Measurements from ENCODE around the gene TNC. TPM values are rescaled to one million over a fixed set of nuclear protein-coding genes. Genes with fewer than 3 reads are reported as not detected.

Gene TNC
- total and polyA plus RNA-seq, 2 experiments from 2014 or later, result 165 to 319 TPM

DNA sequence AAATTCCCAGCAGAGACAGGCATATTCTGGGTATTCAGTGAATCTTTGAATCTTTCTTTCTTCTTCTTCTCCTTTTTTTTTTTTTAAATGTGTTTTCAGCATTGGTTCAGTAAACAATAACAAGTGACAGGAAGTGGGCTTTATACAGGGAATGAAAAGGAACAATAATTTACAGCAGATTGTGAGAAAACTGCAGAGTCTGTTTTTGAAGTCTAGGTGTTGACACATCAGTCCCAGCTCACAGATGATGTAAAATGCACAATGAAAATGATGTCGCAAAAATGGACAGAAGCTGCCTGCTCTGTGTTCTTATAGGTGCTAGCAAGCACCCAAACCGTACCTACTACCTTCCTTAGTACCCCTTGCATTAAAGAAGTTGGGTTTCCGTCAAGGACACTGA lies 38.8 kb downstream of the TNC start:
- H3K27me3 ChIP-seq (replicated peaks; ENCODE audit: insufficient read depth), result no peaks in the 10 kb centered on the region
- H3K27ac ChIP-seq, result no peak overlapping the region
- H2AFZ ChIP-seq, result no peak overlapping the region
- 66 to 73% methylated on average over 3 of the region's 3 CpGs for WGBS, 2 experiments (ENCODE audit: low coverage in 1 of 2, low lambda C conversion rate in 2 of 2, missing lambda C conversion rate in 2 of 2)
- peaks cover 81% of the 10 kb centered on the region for H3K36me3 ChIP-seq (ENCODE audit: low read depth)
- no peak overlapping the region for H3K9ac ChIP-seq
- H3K79me2 ChIP-seq (ENCODE audit: insufficient read depth), result no peaks in the 10 kb centered on the region
- TF ChIP-seq EZH2phosphoT487 (IDR thresholded peaks at IDR 0.05; ENCODE audit: insufficient read depth, low read depth) (no peak), EZH2 (IDR thresholded peaks at IDR 0.05; ENCODE audit: insufficient read depth, poor library complexity, severe bottlenecking) (no peak)
- H3F3A ChIP-seq (ENCODE audit: insufficient read depth), result peaks cover 17% of the 10 kb centered on the region; the same call in 1 of the 2 replicates
- H4K20me1 ChIP-seq (ENCODE audit: insufficient read depth), result no peaks in the 10 kb centered on the region
- no peak overlapping the region for H3K4me3 ChIP-seq
- no peaks in the 10 kb centered on the region for H3K4me1 ChIP-seq (ENCODE audit: insufficient read depth)
- in situ Hi-C loops (cut with MboI), result no loop called here
- DNase-seq, result no peak
- no peaks in the 10 kb centered on the region for H3K9me3 ChIP-seq (ENCODE audit: low read depth)
- no peak overlapping the region for H3K4me2 ChIP-seq (ENCODE audit: unreplicated experiment)
- H3K9me2 ChIP-seq (ENCODE audit: insufficient read depth), result no peaks in the 10 kb centered on the region

DNA sequence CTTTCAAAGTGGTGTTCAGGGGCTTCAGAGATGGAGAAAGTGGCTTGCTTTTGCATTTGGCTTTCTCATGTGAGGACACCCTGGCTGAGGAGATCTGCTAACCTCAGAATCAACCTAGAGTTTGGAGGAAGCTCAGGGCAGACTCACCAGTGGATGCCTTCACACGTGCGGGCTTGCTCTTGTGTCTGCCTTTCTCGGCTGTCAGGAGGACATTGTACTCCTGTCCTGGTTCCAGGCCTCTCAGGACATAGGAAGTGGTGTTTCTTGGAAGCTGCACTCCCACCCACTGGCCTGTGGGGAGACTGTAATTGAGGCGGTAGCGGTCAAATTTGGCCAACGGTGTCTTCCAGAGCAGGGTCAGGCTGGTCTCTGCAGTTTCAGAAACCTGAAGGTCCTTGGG lies 44.5 kb downstream of the TNC start:
- no peaks in the 10 kb centered on the region for H3K27me3 ChIP-seq (replicated peaks; ENCODE audit: insufficient read depth)
- H3K4me3 ChIP-seq, result no peak overlapping the region
- H3K4me2 ChIP-seq (ENCODE audit: unreplicated experiment), result no peak overlapping the region
- TF ChIP-seq EZH2 (IDR thresholded peaks at IDR 0.05; ENCODE audit: insufficient read depth, poor library complexity, severe bottlenecking) (no peak), EZH2phosphoT487 (IDR thresholded peaks at IDR 0.05; ENCODE audit: insufficient read depth, low read depth) (no peak)
- no peak for DNase-seq
- in situ Hi-C loops (cut with MboI), result no loop called here
- H3K9ac ChIP-seq, result no peak overlapping the region
- H3K9me3 ChIP-seq (ENCODE audit: low read depth), result no peaks in the 10 kb centered on the region
- H4K20me1 ChIP-seq (ENCODE audit: insufficient read depth), result no peaks in the 10 kb centered on the region
- no peak overlapping the region for H3K27ac ChIP-seq
- no peaks in the 10 kb centered on the region for H3K4me1 ChIP-seq (ENCODE audit: insufficient read depth)
- peaks cover 74% of the 10 kb centered on the region for H3K36me3 ChIP-seq (ENCODE audit: low read depth)
- no peaks in the 10 kb centered on the region for H3K79me2 ChIP-seq (ENCODE audit: insufficient read depth)
- peaks cover 26% of the 10 kb centered on the region for H3F3A ChIP-seq (ENCODE audit: insufficient read depth)
- WGBS, 2 experiments (ENCODE audit: low coverage in 1 of 2, low lambda C conversion rate in 2 of 2, missing lambda C conversion rate in 2 of 2), result 97 to 99% methylated on average over 6 of the region's 6 CpGs
- H3K9me2 ChIP-seq (ENCODE audit: insufficient read depth), result no peaks in the 10 kb centered on the region
- H2AFZ ChIP-seq, result no peak overlapping the region

DNA sequence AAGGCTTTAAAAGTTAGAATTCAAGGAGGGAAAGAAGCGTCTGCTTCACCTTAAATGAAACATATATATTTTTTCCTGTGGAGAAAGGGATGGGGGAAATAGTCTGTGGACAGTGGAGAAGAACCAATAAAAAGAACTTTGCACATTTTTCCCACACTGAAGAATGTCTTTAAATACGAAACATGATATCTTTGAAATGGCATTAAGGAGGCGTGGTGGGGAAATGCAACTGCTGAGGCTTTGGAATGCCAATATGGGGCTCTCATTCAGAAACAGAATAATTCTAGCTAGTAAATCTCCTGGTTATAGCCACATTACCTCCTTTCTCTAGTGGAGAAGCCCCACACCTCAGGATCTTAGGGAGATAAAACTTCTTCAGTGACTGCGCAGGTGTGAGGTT lies 46.8 kb downstream of the TNC start:
- Histone ChIP-seq H3K9me2 (ENCODE audit: insufficient read depth) (no peaks in the 10 kb centered on the region), H3K4me3 (no peak overlapping the region), H3K27me3 (replicated peaks; ENCODE audit: insufficient read depth) (no peaks in the 10 kb centered on the region), H3K9me3 (ENCODE audit: low read depth) (no peaks in the 10 kb centered on the region), H4K20me1 (ENCODE audit: insufficient read depth) (no peaks in the 10 kb centered on the region), H3K4me2 (ENCODE audit: unreplicated experiment) (no peak overlapping the region), H2AFZ (no peak overlapping the region), H3K36me3 (ENCODE audit: low read depth) (peaks cover 72% of the 10 kb centered on the region), H3K27ac (no peak overlapping the region), H3F3A (ENCODE audit: insufficient read depth) (peaks cover 37% of the 10 kb centered on the region), H3K4me1 (ENCODE audit: insufficient read depth) (no peaks in the 10 kb centered on the region), H3K9ac (no peak overlapping the region), H3K79me2 (ENCODE audit: insufficient read depth) (no peaks in the 10 kb centered on the region)
- in situ Hi-C loops (cut with MboI), result no loop called here
- no peak for TF ChIP-seq EZH2 (IDR thresholded peaks at IDR 0.05; ENCODE audit: insufficient read depth, poor library complexity, severe bottlenecking)
- no peak for TF ChIP-seq EZH2phosphoT487 (IDR thresholded peaks at IDR 0.05; ENCODE audit: insufficient read depth, low read depth)
- WGBS, 2 experiments (ENCODE audit: low coverage in 1 of 2, low lambda C conversion rate in 2 of 2, missing lambda C conversion rate in 2 of 2), result 97 to 98% methylated on average over 4 of the region's 4 CpGs
- no peak for DNase-seq

DNA sequence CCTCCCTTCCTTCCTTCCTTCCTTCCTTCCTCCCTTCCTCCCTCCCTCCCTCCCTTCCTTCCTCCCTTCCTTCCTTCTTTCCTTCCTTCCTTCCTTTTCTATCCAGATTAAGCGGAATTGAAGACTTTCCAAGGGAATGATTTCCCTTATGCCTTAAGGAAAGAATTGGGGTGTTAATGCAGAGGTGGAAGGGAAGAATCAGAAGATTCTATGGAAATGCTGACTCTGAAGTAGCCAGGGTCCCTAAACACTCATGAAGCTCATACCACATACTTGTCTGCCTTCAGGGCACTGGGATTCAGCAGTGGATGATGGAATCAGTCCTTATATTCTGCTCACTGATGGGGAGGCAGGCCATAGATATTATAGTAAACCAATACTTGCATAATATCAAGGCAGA lies 48.2 kb downstream of the TNC start:
- DNase-seq, result no peak
- H3F3A ChIP-seq (ENCODE audit: insufficient read depth), result peaks cover 38% of the 10 kb centered on the region
- no peaks in the 10 kb centered on the region for H3K9me3 ChIP-seq (ENCODE audit: low read depth)
- H3K4me3 ChIP-seq, result no peak overlapping the region
- 76 to 97% methylated on average over 1 of the region's 1 CpG for WGBS, 2 experiments (ENCODE audit: low coverage in 1 of 2, low lambda C conversion rate in 2 of 2, missing lambda C conversion rate in 2 of 2)
- H2AFZ ChIP-seq, result no peak overlapping the region
- no peak overlapping the region for H3K4me2 ChIP-seq (ENCODE audit: unreplicated experiment)
- TF ChIP-seq EZH2 (IDR thresholded peaks at IDR 0.05; ENCODE audit: insufficient read depth, poor library complexity, severe bottlenecking) (no peak), EZH2phosphoT487 (IDR thresholded peaks at IDR 0.05; ENCODE audit: insufficient read depth, low read depth) (no peak)
- H4K20me1 ChIP-seq (ENCODE audit: insufficient read depth), result no peaks in the 10 kb centered on the region
- no peaks in the 10 kb centered on the region for H3K9me2 ChIP-seq (ENCODE audit: insufficient read depth)
- H3K9ac ChIP-seq, result no peak overlapping the region
- no peak overlapping the region for H3K27ac ChIP-seq
- H3K79me2 ChIP-seq (ENCODE audit: insufficient read depth), result no peaks in the 10 kb centered on the region
- H3K4me1 ChIP-seq (ENCODE audit: insufficient read depth), result no peaks in the 10 kb centered on the region
- no peaks in the 10 kb centered on the region for H3K27me3 ChIP-seq (replicated peaks; ENCODE audit: insufficient read depth)
- H3K36me3 ChIP-seq (ENCODE audit: low read depth), result peaks cover 65% of the 10 kb centered on the region
- in situ Hi-C loops (cut with MboI), result no loop called here

DNA sequence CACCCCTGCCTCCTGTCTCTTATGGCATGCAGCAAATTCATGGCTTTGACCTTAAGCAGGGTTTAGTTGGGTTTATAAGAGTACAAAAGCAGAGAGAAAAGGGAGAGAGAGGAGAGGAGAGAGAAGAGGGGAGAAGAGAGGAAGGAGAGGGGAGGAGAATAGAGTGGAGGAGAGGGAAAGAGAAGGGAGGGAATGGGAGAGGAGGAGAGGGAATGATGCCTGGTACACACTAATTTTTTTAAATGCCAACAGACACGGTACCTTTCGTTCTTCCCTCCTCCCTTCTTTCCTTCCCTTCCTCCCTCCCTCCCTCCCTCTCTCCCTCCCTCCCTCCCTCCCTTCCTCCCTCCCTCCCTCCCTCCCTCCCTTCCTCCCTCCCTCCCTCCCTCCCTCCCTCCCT lies 48.7 kb downstream of the TNC start:
- H3K9ac ChIP-seq, result no peak overlapping the region
- 93% methylated on average over 2 of the region's 2 CpGs; no CpG with 5 or more reads in 1 of the 2 experiments for WGBS, 2 experiments (ENCODE audit: low coverage in 1 of 2, low lambda C conversion rate in 2 of 2, missing lambda C conversion rate in 2 of 2)
- H3K36me3 ChIP-seq (ENCODE audit: low read depth), result peaks cover 61% of the 10 kb centered on the region
- H3K4me2 ChIP-seq (ENCODE audit: unreplicated experiment), result no peak overlapping the region
- DNase-seq, result no peak
- no peaks in the 10 kb centered on the region for H3K79me2 ChIP-seq (ENCODE audit: insufficient read depth)
- H3K4me3 ChIP-seq, result no peak overlapping the region
- H2AFZ ChIP-seq, result no peak overlapping the region
- H3F3A ChIP-seq (ENCODE audit: insufficient read depth), result peaks cover 43% of the 10 kb centered on the region
- no peak overlapping the region for H3K27ac ChIP-seq
- H3K4me1 ChIP-seq (ENCODE audit: insufficient read depth), result peaks cover 4% of the 10 kb centered on the region
- in situ Hi-C loops (cut with MboI), result no loop called here
- no peaks in the 10 kb centered on the region for H4K20me1 ChIP-seq (ENCODE audit: insufficient read depth)
- no peaks in the 10 kb centered on the region for H3K9me3 ChIP-seq (ENCODE audit: low read depth)
- no peaks in the 10 kb centered on the region for H3K9me2 ChIP-seq (ENCODE audit: insufficient read depth)
- no peaks in the 10 kb centered on the region for H3K27me3 ChIP-seq (replicated peaks; ENCODE audit: insufficient read depth)
- no peak for TF ChIP-seq EZH2phosphoT487 (IDR thresholded peaks at IDR 0.05; ENCODE audit: insufficient read depth, low read depth)
- no peak for TF ChIP-seq EZH2 (IDR thresholded peaks at IDR 0.05; ENCODE audit: insufficient read depth, poor library complexity, severe bottlenecking)

All from GM23248 (cell line).